BJ (cell line): ENCODE data around the gene FAHD2A. TPM values are rescaled to one million over a fixed set of nuclear protein-coding genes. Genes with fewer than 3 reads are reported as not detected.
"Not testable (repeated sequence)": the region's sequence is repeated elsewhere in the genome, so short reads cannot be mapped to it uniquely, and the experiment has no call there.

Source experiments
- CTCF ChIA-PET: fragments of 350-600 bp; formaldehyde crosslinking; extraction: SDS; loops from one replicate; lab custom pipeline; 2021; ENCODE audit warnings: antibody characterized with exemption, inconsistent platforms; lab: Yijun Ruan, JAX
- POLR2A ChIA-PET: fragments of 300-600 bp; sonication (Branson Sonifier 250); formaldehyde crosslinking; extraction: SDS; loops from one replicate; lab custom pipeline; 2021; ENCODE audit warnings: antibody characterized with exemption; lab: Charles Lee
- DNase-seq: peaks from one replicate; pipeline ENCODE4 v3.0.0-alpha.2; 2011; ENCODE audit warnings: low read depth
- H3K27me3 ChIP-seq: 2 replicates; pipeline ENCODE4 v1.6.0; 2011; ENCODE audit warnings: low read length; ENCODE audit not compliant: control insufficient read depth, insufficient read depth
- H3K36me3 ChIP-seq: 2 replicates; pipeline ENCODE4 v1.5.1; 2011; ENCODE audit warnings: low read length; ENCODE audit not compliant: control insufficient read depth, insufficient read depth
- H3K4me3 ChIP-seq: 2 replicates; pipeline ENCODE4 v1.5.1; 2011; ENCODE audit warnings: low read depth, mild to moderate bottlenecking, control low read depth, low read length
- CTCF ChIP-seq: IDR thresholded peaks from 2 replicates; pipeline ENCODE4 v1.5.1; 2011; ENCODE audit warnings: low read depth, mild to moderate bottlenecking, control low read depth, inconsistent platforms, low read length, moderate library complexity; ENCODE audit not compliant: insufficient read depth
- polyA plus RNA-seq: library from polyadenylated mRNA; depleted of rRNA; stranded (reverse); fragments of >200 nt; gene quantifications from 2 replicates; pipeline ENCODE4 v1.2.3, GENCODE V29; 2011

Gene FAHD2A
- polyA plus RNA-seq, 1 experiment = 44.1 TPM

- Histone ChIP-seq H3K27me3 (no peaks in the 10 kb centered on the region; the same call in 1 of the 2 replicates), H3K36me3 (no peaks in the 10 kb centered on the region), H3K4me3 (no peak overlapping the region)
- no peak for DNase-seq
- POLR2A ChIA-PET = no interaction called here
- TF ChIP-seq CTCF = no peak
- CTCF ChIA-PET = interaction anchor here (8.4 kb wide), 1 partner anchor 11 kb away, joined by 59 read pairs; no protein-coding TSS in a partner anchor
Measured at GRCh38 chr2:95399061-95399460, 3.4 kb upstream of the FAHD2A start.

- no peak for DNase-seq
- peak overlapping the region; percentile 85; the same call in 1 of the 2 replicates for H3K4me3 ChIP-seq
- H3K36me3 ChIP-seq = no peaks in the 10 kb centered on the region
- no peaks in the 10 kb centered on the region; the same call in 1 of the 2 replicates for H3K27me3 ChIP-seq
- CTCF ChIA-PET = interaction anchor here (0.8 to 8.4 kb wide), 5 partner anchors 8 to 328 kb away, joined by 3 to 59 read pairs (median 8); no protein-coding TSS in a partner anchor
- TF ChIP-seq CTCF = no peak
- POLR2A ChIA-PET = no interaction called here
Measured at GRCh38 chr2:95401480-95401879, 1.0 kb upstream of the FAHD2A start.

GRCh38 chr2:95402004-95402369, 521 bp upstream of the FAHD2A start:
- CTCF ChIA-PET = interaction anchor here (0.8 to 8.4 kb wide), 5 partner anchors 9 to 328 kb away, joined by 3 to 59 read pairs (median 8); no protein-coding TSS in a partner anchor
- POLR2A ChIA-PET, H3K36me3 ChIP-seq, H3K27me3 ChIP-seq, DNase-seq: not testable (repeated sequence)
- H3K4me3 ChIP-seq = peak overlapping the region; percentile 85

GRCh38 chr2:95403204-95403721, 755 bp downstream of the FAHD2A start:
- POLR2A ChIA-PET, H3K27me3 ChIP-seq, DNase-seq, H3K36me3 ChIP-seq: not testable (repeated sequence)
- CTCF ChIA-PET = interaction anchor here (1.1 to 8.4 kb wide), 8 partner anchors 8 to 326 kb away, joined by 3 to 59 read pairs (median 6); no protein-coding TSS in a partner anchor
- TF ChIP-seq CTCF = peak; percentile 64
- H3K4me3 ChIP-seq = peak overlapping the region; percentile 85

GRCh38 chr2:95403824-95404223, 1.3 kb downstream of the FAHD2A start:
- DNase-seq, H3K4me3 ChIP-seq, H3K27me3 ChIP-seq, H3K36me3 ChIP-seq, POLR2A ChIA-PET: not testable (repeated sequence)
- CTCF ChIA-PET = interaction anchor here (1.1 to 8.4 kb wide), 6 partner anchors 9 to 326 kb away, joined by 3 to 59 read pairs (median 5); no protein-coding TSS in a partner anchor

GRCh38 chr2:95404676-95405075, 2.2 kb downstream of the FAHD2A start:
- CTCF ChIA-PET, POLR2A ChIA-PET, H3K4me3 ChIP-seq, H3K27me3 ChIP-seq, DNase-seq, H3K36me3 ChIP-seq: not testable (repeated sequence)

GRCh38 chr2:95411239-95411638, 8.7 kb downstream of the FAHD2A start:
- CTCF ChIA-PET, H3K36me3 ChIP-seq, H3K4me3 ChIP-seq, H3K27me3 ChIP-seq, DNase-seq, POLR2A ChIA-PET: not testable (repeated sequence)
